Measurements from ENCODE around the gene SMIM32. TPM values are rescaled to one million over a fixed set of nuclear protein-coding genes. Genes with fewer than 3 reads are reported as not detected.

The SMIM32 gene
- total and polyA plus RNA-seq, 4 experiments from 2014 or later = not detected

DNA sequence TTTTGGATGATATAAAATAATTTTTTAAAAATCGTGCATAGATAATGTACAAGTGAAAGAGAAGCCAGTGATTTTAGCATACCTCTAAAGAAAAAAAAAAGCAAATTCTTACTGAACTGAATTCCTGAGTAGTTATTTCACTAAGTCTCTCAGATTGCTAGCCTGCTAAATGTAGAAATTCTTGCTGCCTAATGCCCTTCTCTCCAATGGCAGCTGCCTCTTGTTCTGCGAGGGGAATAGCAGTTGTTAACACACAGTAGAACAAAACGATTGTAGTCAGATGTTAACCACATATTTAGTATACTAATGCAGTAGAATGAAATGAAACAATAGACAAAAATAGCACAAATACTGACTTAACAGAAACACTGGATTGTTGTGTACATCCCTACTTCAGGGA, 33.5 kb downstream of the SMIM32 start:
- Mint-ChIP-seq H3K4me1 (peaks cover 0 to 10% (median 3%) of the 10 kb centered on the region in 4 donors), H3K27ac (no peak overlapping the region), H3K27me3 (no peaks in the 10 kb centered on the region), H3K9me3 (no peaks in the 10 kb centered on the region), H3K36me3 (peaks cover 24 to 27% of the 10 kb centered on the region in 2 donors), H3K4me3 (no peak overlapping the region)
- CTCF ChIA-PET (ENCODE audit: partially characterized antibody) = no interaction called here
- H3K27ac ChIP-seq (ENCODE audit: low read depth, low read length) = no peak overlapping the region
- DNase-seq = no peak
- intact Hi-C loops (cut with micrococcal nuclease) = no loop called here
- H3K4me3 ChIP-seq (ENCODE audit: low read length in 2 of 2) = no peak overlapping the region
- no peaks in the 10 kb centered on the region for H3K4me1 ChIP-seq (ENCODE audit: insufficient read depth, low read length)
- POLR2A ChIA-PET (ENCODE audit: partially characterized antibody) = no interaction called here
- H3K9me3 ChIP-seq (ENCODE audit: control insufficient read depth in 1 of 2, low read length in 2 of 2) = no peaks in the 10 kb centered on the region
- peaks cover 4% of the 10 kb centered on the region for H3K36me3 ChIP-seq (ENCODE audit: insufficient read depth, low read length)
- H3K27me3 ChIP-seq (ENCODE audit: insufficient read depth, low read length) = no peaks in the 10 kb centered on the region

GRCh38 chr5:136157514-136157913, 35.4 kb downstream of the SMIM32 start:
- DNase-seq = no peak
- H3K4me3 ChIP-seq (ENCODE audit: low read length in 2 of 2) = no peak overlapping the region
- Mint-ChIP-seq H3K27ac (no peak overlapping the region), H3K36me3 (peaks cover 31 to 37% of the 10 kb centered on the region in 2 donors), H3K4me3 (no peak overlapping the region), H3K4me1 (peaks cover 0 to 10% (median 5%) of the 10 kb centered on the region in 4 donors), H3K9me3 (no peaks in the 10 kb centered on the region), H3K27me3 (no peaks in the 10 kb centered on the region)
- intact Hi-C loops (cut with micrococcal nuclease) = no loop called here
- H3K9me3 ChIP-seq (ENCODE audit: control insufficient read depth in 1 of 2, low read length in 2 of 2) = no peaks in the 10 kb centered on the region
- H3K27ac ChIP-seq (ENCODE audit: low read depth, low read length) = no peak overlapping the region
- ChIA-PET CTCF (ENCODE audit: partially characterized antibody) (no interaction called here), POLR2A (ENCODE audit: partially characterized antibody) (no interaction called here)
- H3K36me3 ChIP-seq (ENCODE audit: insufficient read depth, low read length) = peaks cover 5% of the 10 kb centered on the region
- no peaks in the 10 kb centered on the region for H3K27me3 ChIP-seq (ENCODE audit: insufficient read depth, low read length)
- no peaks in the 10 kb centered on the region for H3K4me1 ChIP-seq (ENCODE audit: insufficient read depth, low read length)

DNA sequence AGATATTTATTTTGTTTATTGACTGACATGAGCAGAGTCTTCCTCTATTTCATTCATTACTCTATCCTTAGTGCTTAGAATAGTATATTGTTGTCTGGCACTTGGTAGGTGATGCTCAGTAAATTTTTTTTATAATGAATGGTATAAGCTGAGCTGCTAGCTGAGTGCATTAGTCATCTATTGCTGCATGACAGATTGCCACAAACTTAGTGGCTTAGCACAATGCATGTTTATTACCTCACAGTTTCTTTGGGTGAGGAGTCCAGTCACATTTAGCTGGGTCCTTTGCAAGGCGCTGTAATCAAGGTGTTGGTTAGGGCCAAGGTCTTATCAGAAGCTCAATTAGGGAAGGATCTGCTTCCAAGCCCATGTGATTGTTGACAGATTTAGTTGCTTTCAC, 37.2 kb downstream of the SMIM32 start:
- Mint-ChIP-seq H3K27ac (no peak overlapping the region), H3K4me3 (no peak overlapping the region), H3K4me1 (peaks cover 0 to 11% (median 6%) of the 10 kb centered on the region in 4 donors), H3K36me3 (peaks cover 33 to 34% of the 10 kb centered on the region in 2 donors), H3K27me3 (no peaks in the 10 kb centered on the region), H3K9me3 (no peaks in the 10 kb centered on the region)
- ChIA-PET CTCF (ENCODE audit: partially characterized antibody) (no interaction called here), POLR2A (ENCODE audit: partially characterized antibody) (no interaction called here)
- H3K36me3 ChIP-seq (ENCODE audit: insufficient read depth, low read length) = peaks cover 5% of the 10 kb centered on the region
- no peaks in the 10 kb centered on the region for H3K4me1 ChIP-seq (ENCODE audit: insufficient read depth, low read length)
- no peak overlapping the region for H3K4me3 ChIP-seq (ENCODE audit: low read length in 2 of 2)
- no peak for DNase-seq
- H3K9me3 ChIP-seq (ENCODE audit: control insufficient read depth in 1 of 2, low read length in 2 of 2) = no peaks in the 10 kb centered on the region
- no peaks in the 10 kb centered on the region for H3K27me3 ChIP-seq (ENCODE audit: insufficient read depth, low read length)
- H3K27ac ChIP-seq (ENCODE audit: low read depth, low read length) = no peak overlapping the region
- intact Hi-C loops (cut with micrococcal nuclease) = no loop called here

GRCh38 chr5:136155078-136155477, 37.9 kb downstream of the SMIM32 start:
- Mint-ChIP-seq H3K9me3 (no peaks in the 10 kb centered on the region), H3K4me1 (peaks cover 0 to 12% (median 7%) of the 10 kb centered on the region in 4 donors), H3K27ac (no peak overlapping the region), H3K4me3 (no peak overlapping the region), H3K27me3 (no peaks in the 10 kb centered on the region), H3K36me3 (peaks cover 32 to 34% of the 10 kb centered on the region in 2 donors)
- Histone ChIP-seq H3K27me3 (ENCODE audit: insufficient read depth, low read length) (no peaks in the 10 kb centered on the region), H3K4me1 (ENCODE audit: insufficient read depth, low read length) (no peaks in the 10 kb centered on the region), H3K27ac (ENCODE audit: low read depth, low read length) (no peak overlapping the region), H3K36me3 (ENCODE audit: insufficient read depth, low read length) (peaks cover 5% of the 10 kb centered on the region), H3K4me3 (ENCODE audit: low read length in 2 of 2) (no peak overlapping the region), H3K9me3 (ENCODE audit: control insufficient read depth in 1 of 2, low read length in 2 of 2) (no peaks in the 10 kb centered on the region)
- intact Hi-C loops (cut with micrococcal nuclease) = no loop called here
- ChIA-PET CTCF (ENCODE audit: partially characterized antibody) (no interaction called here), POLR2A (ENCODE audit: partially characterized antibody) (no interaction called here)
- DNase-seq = no peak

GRCh38 chr5:136153581-136154236, 39.3 kb downstream of the SMIM32 start:
- Mint-ChIP-seq H3K36me3 (peaks cover 32 to 34% of the 10 kb centered on the region in 2 donors), H3K27ac (peak overlapping the region in 1 of 7 donors; percentile 79), H3K9me3 (no peaks in the 10 kb centered on the region), H3K27me3 (no peaks in the 10 kb centered on the region), H3K4me1 (peaks cover 0 to 14% (median 10%) of the 10 kb centered on the region in 4 donors), H3K4me3 (no peak overlapping the region)
- intact Hi-C loops (cut with micrococcal nuclease) = no loop called here
- no peaks in the 10 kb centered on the region for H3K27me3 ChIP-seq (ENCODE audit: insufficient read depth, low read length)
- H3K27ac ChIP-seq (ENCODE audit: low read depth, low read length) = no peak overlapping the region
- no peaks in the 10 kb centered on the region for H3K4me1 ChIP-seq (ENCODE audit: insufficient read depth, low read length)
- H3K9me3 ChIP-seq (ENCODE audit: control insufficient read depth in 1 of 2, low read length in 2 of 2) = no peaks in the 10 kb centered on the region
- ChIA-PET POLR2A (ENCODE audit: partially characterized antibody) (no interaction called here), CTCF (ENCODE audit: partially characterized antibody) (interaction anchor here (1.0 kb wide), 1 partner anchor 22 kb away, joined by 3 read pairs; no protein-coding TSS in a partner anchor)
- H3K4me3 ChIP-seq (ENCODE audit: low read length in 2 of 2) = no peak overlapping the region
- no peak for DNase-seq
- peaks cover 5% of the 10 kb centered on the region for H3K36me3 ChIP-seq (ENCODE audit: insufficient read depth, low read length)

- H3K27me3 ChIP-seq (ENCODE audit: insufficient read depth, low read length) = no peaks in the 10 kb centered on the region
- no peak overlapping the region for H3K27ac ChIP-seq (ENCODE audit: low read depth, low read length)
- ChIA-PET POLR2A (ENCODE audit: partially characterized antibody) (no interaction called here), CTCF (ENCODE audit: partially characterized antibody) (no interaction called here)
- peaks cover 5% of the 10 kb centered on the region for H3K36me3 ChIP-seq (ENCODE audit: insufficient read depth, low read length)
- Mint-ChIP-seq H3K36me3 (peaks cover 15 to 16% of the 10 kb centered on the region in 2 donors), H3K4me1 (peaks cover 5 to 23% (median 14%) of the 10 kb centered on the region in 4 donors), H3K27ac (no peak overlapping the region), H3K4me3 (no peak overlapping the region), H3K27me3 (no peaks in the 10 kb centered on the region), H3K9me3 (no peaks in the 10 kb centered on the region)
- H3K4me1 ChIP-seq (ENCODE audit: insufficient read depth, low read length) = no peaks in the 10 kb centered on the region
- no peak for DNase-seq
- no peaks in the 10 kb centered on the region for H3K9me3 ChIP-seq (ENCODE audit: control insufficient read depth in 1 of 2, low read length in 2 of 2)
- H3K4me3 ChIP-seq (ENCODE audit: low read length in 2 of 2) = no peak overlapping the region
- intact Hi-C loops (cut with micrococcal nuclease) = no loop called here
Observed at GRCh38 chr5:136149891-136150290, 43.1 kb downstream of the SMIM32 start.

DNA sequence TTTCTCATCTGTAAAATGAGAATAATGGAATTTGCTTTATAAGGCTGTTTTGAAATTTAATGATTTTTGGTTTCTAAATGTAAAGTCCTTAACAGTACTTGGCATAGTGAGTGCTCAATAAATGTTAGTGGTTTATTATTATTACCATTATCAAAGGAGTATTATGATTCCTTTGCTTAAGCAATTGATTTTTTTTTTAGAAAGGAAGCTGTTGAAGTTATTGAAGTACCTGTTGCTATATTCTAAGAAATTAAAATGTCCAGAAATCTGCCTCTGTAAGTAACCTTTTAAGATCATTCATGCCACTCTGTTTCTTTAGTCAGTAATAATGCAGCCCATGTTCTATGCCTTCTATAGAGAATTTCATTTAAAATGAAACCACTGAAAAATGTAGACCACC, 45.3 kb downstream of the SMIM32 start:
- H3K4me3 Mint-ChIP-seq = no peak overlapping the region

More for the DNA sequence above, 45.3 kb downstream of the SMIM32 start:
- CTCF ChIA-PET (ENCODE audit: partially characterized antibody) = no interaction called here
- Histone ChIP-seq H3K9me3 (ENCODE audit: control insufficient read depth in 1 of 2, low read length in 2 of 2) (no peaks in the 10 kb centered on the region), H3K27me3 (ENCODE audit: insufficient read depth, low read length) (no peaks in the 10 kb centered on the region), H3K36me3 (ENCODE audit: insufficient read depth, low read length) (no peaks in the 10 kb centered on the region), H3K4me3 (ENCODE audit: low read length in 2 of 2) (no peak overlapping the region), H3K4me1 (ENCODE audit: insufficient read depth, low read length) (no peaks in the 10 kb centered on the region), H3K27ac (ENCODE audit: low read depth, low read length) (no peak overlapping the region)
- POLR2A ChIA-PET (ENCODE audit: partially characterized antibody) = no interaction called here
- Mint-ChIP-seq H3K4me1 (peaks cover 5 to 23% (median 10%) of the 10 kb centered on the region in 4 donors), H3K36me3 (peaks cover 0 to 3% of the 10 kb centered on the region in 2 donors), H3K27me3 (no peaks in the 10 kb centered on the region), H3K27ac (no peak overlapping the region), H3K9me3 (no peaks in the 10 kb centered on the region)
- intact Hi-C loops (cut with micrococcal nuclease) = no loop called here
- DNase-seq = no peak

Data from CD4-positive, alpha-beta memory T cell (primary cell).